Measurements from ENCODE around the gene AMMECR1. TPM values are rescaled to one million over a fixed set of nuclear protein-coding genes. Genes with fewer than 3 reads are reported as not detected.
"Not testable (repeated sequence)": the region's sequence is repeated elsewhere in the genome, so short reads cannot be mapped to it uniquely, and the experiment has no call there.

The AMMECR1 gene
- total RNA-seq, 1 donor from 2014 or later, result 17.8 TPM

GRCh38 chrX:110341189-110342035 lies 23.5 kb upstream of the AMMECR1 start:
- H3K36me3 Mint-ChIP-seq (ENCODE audit: low read depth), result no peaks in the 10 kb centered on the region
- no peak for DNase-seq (ENCODE audit: low spot score)
- no peak overlapping the region for H3K4me3 Mint-ChIP-seq (ENCODE audit: unreplicated experiment)
- peak overlapping the region; percentile 93 for H3K27ac Mint-ChIP-seq (ENCODE audit: unreplicated experiment)
- no peaks in the 10 kb centered on the region for H3K27me3 Mint-ChIP-seq (ENCODE audit: low read depth)
- no peak for TF ChIP-seq CTCF (IDR thresholded peaks at IDR 0.05)
- H3K4me1 Mint-ChIP-seq (ENCODE audit: low read depth), result peaks cover 14% of the 10 kb centered on the region
- H3K9me3 Mint-ChIP-seq (ENCODE audit: low read depth), result peaks cover 2% of the 10 kb centered on the region

GRCh38 chrX:110338935-110339334 lies 21.1 kb upstream of the AMMECR1 start:
- Mint-ChIP-seq H3K4me3 (ENCODE audit: unreplicated experiment) (no peak overlapping the region), H3K4me1 (ENCODE audit: low read depth) (peaks cover 14% of the 10 kb centered on the region), H3K36me3 (ENCODE audit: low read depth) (no peaks in the 10 kb centered on the region), H3K27ac (ENCODE audit: unreplicated experiment) (no peak overlapping the region), H3K27me3 (ENCODE audit: low read depth) (no peaks in the 10 kb centered on the region), H3K9me3 (ENCODE audit: low read depth) (peaks cover 2% of the 10 kb centered on the region)
- no peak for DNase-seq (ENCODE audit: low spot score)
- no peak for TF ChIP-seq CTCF (IDR thresholded peaks at IDR 0.05)

GRCh38 chrX:110333458-110333857 lies 15.6 kb upstream of the AMMECR1 start:
- not testable (repeated sequence) for DNase-seq (ENCODE audit: low spot score); H3K9me3 Mint-ChIP-seq (ENCODE audit: low read depth); H3K27me3 Mint-ChIP-seq (ENCODE audit: low read depth); H3K4me3 Mint-ChIP-seq (ENCODE audit: unreplicated experiment); H3K4me1 Mint-ChIP-seq (ENCODE audit: low read depth); H3K36me3 Mint-ChIP-seq (ENCODE audit: low read depth); H3K27ac Mint-ChIP-seq (ENCODE audit: unreplicated experiment)

- Mint-ChIP-seq H3K27me3 (ENCODE audit: low read depth) (no peaks in the 10 kb centered on the region), H3K9me3 (ENCODE audit: low read depth) (peaks cover 3% of the 10 kb centered on the region), H3K27ac (ENCODE audit: unreplicated experiment) (no peak overlapping the region), H3K4me1 (ENCODE audit: low read depth) (no peaks in the 10 kb centered on the region), H3K4me3 (ENCODE audit: unreplicated experiment) (no peak overlapping the region), H3K36me3 (ENCODE audit: low read depth) (no peaks in the 10 kb centered on the region)
- no peak for DNase-seq (ENCODE audit: low spot score)
- TF ChIP-seq CTCF (IDR thresholded peaks at IDR 0.05), result no peak
These were observed 13.7 kb upstream of the AMMECR1 start for GRCh38 chrX:110331444-110332030.

GRCh38 chrX:110328613-110329012 lies 10.7 kb upstream of the AMMECR1 start:
- H3K4me3 Mint-ChIP-seq (ENCODE audit: unreplicated experiment); H3K36me3 Mint-ChIP-seq (ENCODE audit: low read depth); H3K9me3 Mint-ChIP-seq (ENCODE audit: low read depth): not testable (repeated sequence)

GRCh38 chrX:110327336-110327735 lies 9.5 kb upstream of the AMMECR1 start:
- no peak for DNase-seq (ENCODE audit: low spot score)
- H3K4me1 Mint-ChIP-seq (ENCODE audit: low read depth), result no peaks in the 10 kb centered on the region
- H3K27me3 Mint-ChIP-seq (ENCODE audit: low read depth), result peaks cover 6% of the 10 kb centered on the region
- H3K27ac Mint-ChIP-seq (ENCODE audit: unreplicated experiment), result no peak overlapping the region
- H3K36me3 Mint-ChIP-seq (ENCODE audit: low read depth), result no peaks in the 10 kb centered on the region
- H3K4me3 Mint-ChIP-seq (ENCODE audit: unreplicated experiment), result no peak overlapping the region
- no peak for TF ChIP-seq CTCF (IDR thresholded peaks at IDR 0.05)
- peaks cover 10% of the 10 kb centered on the region for H3K9me3 Mint-ChIP-seq (ENCODE audit: low read depth)

More at GRCh38 chrX:110328613-110329012, 10.7 kb upstream of the AMMECR1 start:
- H3K4me1 Mint-ChIP-seq (ENCODE audit: low read depth); DNase-seq (ENCODE audit: low spot score); H3K27ac Mint-ChIP-seq (ENCODE audit: unreplicated experiment); H3K27me3 Mint-ChIP-seq (ENCODE audit: low read depth): not testable (repeated sequence)
